Stimulated activated CD4-positive, alpha-beta T cell treated with anti-CD3 and anti-CD28 coated beads, Interleukin-2, amount 100 ng/mL, for 4 hours (primary cell): ENCODE data around the gene SCUBE1.

ENCODE experiments used
- DNase-seq: peaks from one replicate; pipeline ENCODE4 v3.0.0-alpha.2; 2020; ENCODE audit warnings: low read depth

Gene SCUBE1

GRCh38 chr22:43257549-43257948, 85.6 kb downstream of the SCUBE1 start:
- DNase-seq = no peak

DNA sequence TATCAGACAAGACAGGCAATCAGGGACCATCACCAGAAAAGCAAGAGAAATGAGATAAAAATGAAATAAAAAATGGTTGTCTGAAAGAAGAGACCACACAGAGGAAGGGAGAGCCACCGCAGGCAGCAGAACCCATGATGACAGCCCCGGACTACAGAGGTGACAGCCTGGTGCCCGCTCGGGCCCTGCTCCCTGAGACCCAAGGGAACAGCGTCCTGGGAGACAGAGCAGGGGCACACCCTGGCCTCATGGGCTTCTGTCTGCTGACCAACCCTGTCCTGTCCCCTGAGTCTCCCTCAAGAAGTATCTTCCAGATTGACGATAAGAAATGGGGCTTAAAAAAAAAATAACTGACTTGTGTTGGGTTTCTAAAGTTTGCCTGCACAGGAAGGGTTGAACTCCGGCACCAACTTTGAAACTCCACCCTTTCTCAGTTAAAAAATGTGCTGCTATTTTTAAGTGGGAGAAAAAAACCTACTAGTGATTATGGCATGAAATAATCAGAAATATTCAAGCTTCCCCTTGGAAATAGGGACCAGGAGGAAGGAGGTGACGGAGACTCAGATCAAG, 86.1 kb downstream of the SCUBE1 start:
- DNase-seq = no peak

GRCh38 chr22:43256569-43256968, 86.6 kb downstream of the SCUBE1 start:
- DNase-seq = no peak

DNA sequence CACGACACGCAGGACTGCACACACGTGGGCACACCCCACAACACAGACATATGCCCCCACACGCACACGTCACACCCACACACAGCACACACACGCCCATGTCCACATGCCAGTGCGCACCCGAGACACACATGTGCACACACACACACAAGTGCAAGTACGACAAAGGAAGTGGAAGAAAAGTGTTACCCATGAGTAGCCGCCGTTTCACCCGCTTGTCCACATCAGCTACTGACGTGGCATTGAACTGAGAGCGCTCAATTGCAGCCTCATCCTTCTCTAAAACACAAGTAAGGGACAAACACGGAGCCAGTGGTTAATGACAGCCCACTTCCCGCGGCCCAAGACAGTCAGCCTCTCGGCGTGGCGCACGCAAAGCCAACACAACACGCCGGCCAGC, 87.9 kb downstream of the SCUBE1 start:
- no peak for DNase-seq

DNA sequence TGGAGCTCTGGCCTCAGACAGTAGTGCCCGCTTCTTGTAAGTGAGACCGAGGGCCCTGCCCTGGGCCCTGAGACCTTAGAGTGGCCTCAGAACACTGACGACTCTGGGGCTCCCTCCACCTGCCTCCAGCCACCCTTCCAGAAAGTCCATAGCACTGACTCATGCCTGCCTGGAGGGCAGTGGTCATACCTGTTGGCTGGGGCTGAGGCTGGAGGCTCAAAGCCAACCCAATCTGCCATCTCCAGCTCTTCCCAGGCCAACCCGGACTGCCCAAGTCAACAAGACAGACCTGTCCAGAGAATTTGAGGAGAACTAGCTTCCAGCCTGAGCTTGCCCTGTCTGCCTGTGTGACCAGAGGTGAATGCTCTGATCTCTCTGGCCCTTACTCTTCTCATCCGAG, 89.3 kb downstream of the SCUBE1 start:
- no peak for DNase-seq

DNA sequence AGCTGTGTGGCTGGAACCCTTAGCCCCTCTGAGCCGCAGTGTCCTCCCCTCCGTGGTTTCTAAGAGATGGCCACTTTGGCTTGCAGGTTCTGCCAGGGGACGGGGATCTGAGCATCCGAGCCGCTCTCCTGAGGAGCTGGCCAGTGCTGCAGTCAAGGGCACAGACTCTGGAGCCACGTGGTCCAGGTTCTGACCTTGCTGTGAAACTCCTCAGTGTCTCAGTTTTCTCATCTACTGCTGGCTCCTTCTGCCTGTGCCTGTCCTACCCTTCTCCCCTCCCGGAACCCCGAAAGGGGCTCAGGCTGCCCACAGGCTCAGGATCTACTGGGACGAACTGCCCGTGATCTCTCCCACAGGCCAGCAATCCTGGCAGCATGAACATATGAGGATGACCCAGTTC, 90.9 kb downstream of the SCUBE1 start:
- DNase-seq = no peak

DNA sequence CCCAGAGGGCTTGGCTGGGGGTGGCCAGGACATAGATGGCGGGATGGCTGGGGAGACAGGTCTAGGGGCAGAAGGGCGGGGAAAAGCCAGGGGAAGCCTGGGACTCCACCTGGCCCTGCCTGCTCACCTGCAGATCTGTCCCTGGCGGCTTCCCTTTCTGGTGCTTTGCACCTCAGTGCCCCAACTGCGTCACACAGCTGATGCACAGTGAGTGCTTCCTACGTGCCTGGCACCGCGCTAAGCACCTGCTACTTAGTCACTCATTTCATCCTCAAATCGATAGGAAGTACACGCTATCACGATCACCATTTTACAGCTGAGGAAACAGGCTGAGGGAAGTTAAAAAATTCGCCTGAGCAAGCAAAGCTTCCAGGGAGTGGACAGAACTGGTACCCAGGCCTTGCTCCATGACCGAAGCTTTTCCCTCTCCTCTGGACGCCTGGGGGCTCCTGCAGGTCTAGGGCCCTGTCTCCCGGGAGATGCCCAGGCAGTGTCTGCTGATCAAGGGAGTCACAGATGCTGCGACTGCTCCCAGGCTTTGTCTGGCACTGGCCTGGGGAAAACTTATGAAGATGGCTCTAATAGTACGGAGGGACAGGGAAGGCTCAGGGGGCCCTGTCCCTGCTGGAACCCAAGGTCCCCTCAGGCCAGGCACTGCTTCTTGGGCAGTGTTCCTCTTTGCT, 93.2 kb downstream of the SCUBE1 start:
- DNase-seq = no peak

- no peak for DNase-seq
Measured at GRCh38 chr22:43247546-43248260, 95.5 kb downstream of the SCUBE1 start.

GRCh38 chr22:43246188-43246587, 97.0 kb downstream of the SCUBE1 start:
- DNase-seq = no peak

DNA sequence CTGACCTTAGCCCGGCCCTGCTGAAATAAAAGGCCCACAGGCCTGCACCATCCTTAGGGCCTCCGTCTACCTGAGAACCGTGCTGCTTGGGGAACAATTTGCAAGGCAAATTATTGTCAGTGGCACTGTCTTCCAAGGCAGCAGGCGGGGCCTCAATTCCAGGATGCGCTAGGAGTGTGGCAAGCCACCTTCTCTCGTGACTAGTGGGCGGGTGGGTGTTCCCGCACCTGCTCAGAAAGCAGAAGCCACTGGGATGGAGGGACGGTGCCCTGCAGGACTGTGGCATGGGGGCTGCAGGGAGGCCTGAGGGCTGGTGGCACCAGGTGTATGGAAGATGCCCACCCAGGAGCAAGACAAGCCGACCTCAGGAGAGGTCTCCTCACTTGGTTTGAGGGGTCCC, 97.5 kb downstream of the SCUBE1 start:
- DNase-seq = no peak

GRCh38 chr22:43244803-43245527, 98.2 kb downstream of the SCUBE1 start:
- DNase-seq = no peak

GRCh38 chr22:43244402-43244801, 98.8 kb downstream of the SCUBE1 start:
- no peak for DNase-seq

DNA sequence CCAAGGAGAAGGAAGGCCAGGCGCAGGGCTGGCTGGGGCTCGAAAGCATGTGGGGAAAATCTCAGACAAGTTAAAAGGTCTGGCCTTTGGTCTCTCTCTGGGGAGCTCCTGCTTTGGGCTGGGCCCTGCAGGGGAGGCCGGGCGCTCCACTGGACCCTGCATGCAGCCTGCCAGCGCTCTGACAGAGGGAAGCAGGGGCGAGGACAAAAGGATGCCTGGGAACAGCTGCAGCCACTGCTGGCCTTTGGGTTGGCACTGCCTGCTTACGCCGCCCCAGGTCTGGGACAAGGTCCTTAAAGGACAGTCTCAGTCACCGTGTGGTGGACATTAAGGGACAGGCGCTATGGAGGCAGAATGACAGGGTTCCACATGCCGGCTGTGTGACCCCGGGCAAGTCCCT, 99.8 kb downstream of the SCUBE1 start:
- DNase-seq = no peak

DNA sequence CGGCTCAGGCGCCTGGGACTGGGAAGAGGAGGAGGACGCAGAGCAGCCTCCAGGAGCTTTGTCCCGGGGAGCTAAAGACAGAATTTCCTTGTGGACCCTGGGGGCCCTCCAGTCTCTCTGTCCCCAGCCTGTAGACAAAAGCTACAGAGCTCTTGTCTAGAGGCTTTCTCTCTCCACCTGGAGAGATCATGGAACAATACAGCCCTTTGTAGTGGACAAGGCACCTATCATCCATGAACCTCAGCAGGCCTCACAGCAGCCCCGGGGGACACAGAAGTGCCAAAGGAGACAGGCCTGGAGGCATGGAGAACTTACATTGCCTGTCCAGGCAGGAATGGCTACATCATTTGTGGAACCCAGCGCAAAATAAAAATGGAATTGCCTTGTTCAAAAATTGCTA, 100.5 kb downstream of the SCUBE1 start:
- DNase-seq = no peak

DNA sequence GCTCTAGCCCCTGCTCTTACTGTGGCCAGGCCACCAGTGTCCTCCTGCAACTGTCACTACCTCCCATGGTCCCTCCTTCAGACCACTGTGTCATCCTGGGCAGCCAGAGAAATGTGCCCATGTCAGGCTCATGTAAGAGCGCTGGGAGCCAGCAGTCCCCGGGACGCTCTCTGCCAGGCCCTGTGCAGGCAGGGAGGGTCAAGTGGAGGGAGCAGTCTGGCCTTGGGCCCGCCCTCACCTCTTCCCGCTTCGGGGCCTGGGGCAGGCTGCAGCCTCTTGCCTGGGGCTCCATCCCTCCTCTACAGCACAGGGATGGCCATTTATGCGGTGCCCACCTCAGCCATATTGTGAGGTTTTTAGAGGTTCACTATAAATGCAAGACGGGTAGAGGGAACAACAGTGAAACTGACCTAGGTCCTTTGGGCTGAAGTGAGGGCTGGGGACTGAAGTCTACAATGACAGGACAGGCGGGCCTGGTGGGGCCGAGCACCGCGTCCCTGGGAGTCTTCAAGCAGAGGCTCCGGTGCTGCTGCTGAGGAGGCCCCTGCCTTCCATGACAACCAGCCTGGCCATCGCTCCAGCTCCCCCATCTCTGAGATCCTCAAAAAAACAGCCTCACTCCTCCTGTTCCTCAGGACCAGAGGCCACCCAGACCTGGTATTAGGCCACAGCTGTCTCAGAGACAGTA, 101.3 kb downstream of the SCUBE1 start:
- no peak for DNase-seq

DNA sequence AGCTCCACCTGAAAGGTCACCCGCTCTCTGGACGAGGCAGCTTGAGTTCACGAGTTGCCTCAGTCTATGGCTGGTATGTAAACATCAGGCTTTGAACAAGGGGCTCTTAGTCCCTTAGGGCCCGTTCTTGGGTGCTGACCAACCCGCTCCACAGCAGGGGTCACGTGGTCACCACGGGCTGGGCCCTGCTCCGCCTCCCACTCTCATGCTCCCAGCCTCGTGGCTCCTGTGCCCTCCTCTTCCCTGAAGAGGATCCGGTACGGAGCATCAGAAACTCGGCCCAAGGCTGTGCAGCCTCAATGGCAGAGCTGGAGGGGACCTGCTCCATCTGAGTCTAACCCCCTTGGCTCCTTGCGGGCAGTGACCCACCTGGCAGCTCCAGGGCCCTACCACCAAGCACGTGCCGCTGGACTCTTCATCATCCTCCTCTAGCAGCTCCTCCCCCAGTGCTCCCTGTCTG, 102.0 kb downstream of the SCUBE1 start:
- no peak for DNase-seq

DNA sequence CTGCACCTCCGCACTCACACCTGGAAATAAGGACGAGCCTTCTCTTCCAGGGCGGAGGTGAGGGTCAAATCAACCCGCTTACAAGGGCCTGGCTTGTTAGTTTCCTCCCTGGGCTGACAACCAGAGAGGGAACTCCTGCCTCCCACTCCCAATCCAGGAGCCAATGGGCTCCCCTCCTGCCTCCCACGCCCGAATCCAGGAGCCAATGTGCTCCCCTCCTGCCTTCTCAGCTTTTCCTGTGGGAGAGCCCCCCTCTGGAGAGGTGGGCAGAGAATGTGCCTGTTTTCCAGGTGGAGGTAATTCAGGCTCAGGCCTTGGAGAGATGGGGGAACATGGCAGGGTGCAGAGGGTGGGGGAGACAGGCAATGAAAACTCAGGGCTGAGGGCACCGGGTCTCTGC, 102.6 kb downstream of the SCUBE1 start:
- no peak for DNase-seq

DNA sequence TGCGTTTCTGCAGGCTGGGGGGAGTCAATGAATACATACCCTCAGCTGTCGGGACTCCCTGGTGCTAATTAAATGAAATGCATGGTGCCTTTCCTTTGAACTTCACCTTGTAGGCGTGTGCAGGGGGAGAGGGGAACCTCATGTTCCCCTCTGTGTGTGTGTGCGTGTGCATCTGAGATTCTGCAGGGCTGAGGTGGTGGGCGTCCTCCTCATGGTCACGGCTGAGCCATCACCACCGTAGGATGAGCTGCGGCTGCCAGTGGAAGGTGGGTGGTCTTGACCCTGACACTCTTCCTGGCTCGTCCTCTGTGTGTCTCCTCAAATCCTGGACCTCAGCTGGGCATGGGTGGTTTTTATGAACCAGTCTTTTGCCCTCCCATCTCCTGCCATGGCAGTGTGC, 103.2 kb downstream of the SCUBE1 start:
- DNase-seq = no peak

DNA sequence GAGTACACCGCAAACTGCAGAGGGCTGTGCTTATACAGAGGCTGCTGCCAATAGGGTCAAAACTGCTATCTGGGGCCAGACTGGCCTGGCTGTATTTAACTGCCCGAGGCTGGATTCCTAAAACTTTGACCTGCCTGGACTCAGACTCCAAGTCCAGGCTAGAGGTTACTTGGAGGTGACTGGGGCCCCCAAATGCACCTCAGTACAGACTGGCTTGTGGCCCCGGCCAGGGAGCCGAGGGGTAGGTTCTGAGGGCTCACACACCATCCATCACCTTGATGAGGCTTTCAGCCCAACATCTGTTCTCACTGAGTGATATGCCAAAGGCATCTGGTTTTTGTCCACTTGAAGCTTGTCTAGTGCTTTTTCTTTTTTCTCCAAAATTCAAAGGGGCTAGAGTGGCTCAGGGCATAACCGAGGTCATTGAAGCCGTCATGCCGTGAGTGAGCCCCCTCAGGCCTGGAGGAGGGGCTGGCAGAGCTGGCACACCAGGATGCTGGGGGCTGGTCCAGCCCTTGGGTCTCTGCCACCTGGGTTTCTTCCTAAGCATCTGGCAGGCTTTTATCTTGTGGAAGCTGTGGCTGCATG, 103.9 kb downstream of the SCUBE1 start:
- DNase-seq = no peak

DNA sequence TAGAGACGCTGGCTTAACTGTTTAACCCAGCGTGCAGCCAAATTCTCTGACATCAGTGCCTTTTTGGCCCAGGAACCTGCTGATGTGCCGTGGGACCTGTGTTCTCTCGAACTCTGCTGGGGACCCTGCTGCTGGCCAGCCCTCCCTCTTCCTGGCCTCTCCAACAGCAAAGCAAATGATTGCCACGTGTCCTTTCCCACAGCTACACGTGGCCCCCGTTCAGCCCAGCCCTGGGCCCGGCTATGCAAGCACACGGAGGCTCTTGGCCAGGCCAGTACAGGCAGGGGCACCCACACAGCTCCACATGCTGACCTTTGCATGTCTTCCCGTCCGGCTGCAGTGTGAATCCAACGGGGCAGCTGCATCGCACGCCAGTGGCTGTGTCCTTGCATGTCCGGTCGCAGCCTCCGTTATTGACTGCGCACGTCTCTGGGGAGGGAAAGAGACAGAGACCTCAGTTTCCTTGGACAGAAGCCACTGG, 104.6 kb downstream of the SCUBE1 start:
- DNase-seq = no peak

GRCh38 chr22:43237280-43237679, 105.9 kb downstream of the SCUBE1 start:
- no peak for DNase-seq
